Endodermal cell (in vitro differentiated cells): ENCODE measurements around the gene ZNF771. TPM values are rescaled to one million over a fixed set of nuclear protein-coding genes. Genes with fewer than 3 reads are reported as not detected.
A peak's percentile ranks its signal among the peaks of the same experiment; 100 is the strongest.

Experiments used
- DNase-seq: peaks from one replicate; pipeline ENCODE4 v3.0.0-alpha.2; 2017
- H3K27ac ChIP-seq: 2 replicates; pipeline ENCODE4 v1.5.1; 2013; ENCODE audit warnings: mild to moderate bottlenecking, low read depth, low read length, moderate library complexity
- H3K27me3 ChIP-seq: 2 replicates; pipeline ENCODE4 v1.6.1; 2013; ENCODE audit warnings: mild to moderate bottlenecking, low read length, moderate library complexity; ENCODE audit not compliant: insufficient read depth, control insufficient read depth, poor library complexity, severe bottlenecking
- H3K36me3 ChIP-seq: 2 replicates; pipeline ENCODE4 v1.7.0; 2013; ENCODE audit warnings: mild to moderate bottlenecking, low read length, moderate library complexity; ENCODE audit not compliant: control insufficient read depth, insufficient read depth
- H3K4me1 ChIP-seq: one replicate; pipeline ENCODE4 v1.7.0; 2013; ENCODE audit warnings: low read length; ENCODE audit not compliant: control insufficient read depth, insufficient read depth
- H3K4me3 ChIP-seq: 2 replicates; pipeline ENCODE4 v1.5.1; 2013; ENCODE audit warnings: mild to moderate bottlenecking, low read length, moderate library complexity
- H3K9ac ChIP-seq: 2 replicates; pipeline ENCODE4 v1.6.1; 2013; ENCODE audit warnings: mild to moderate bottlenecking, low read length, moderate library complexity; ENCODE audit not compliant: poor library complexity, severe bottlenecking; ENCODE audit errors: extremely low read depth
- H3K9me3 ChIP-seq: 2 replicates; pipeline ENCODE4 v1.6.1; 2013; ENCODE audit warnings: mild to moderate bottlenecking, low read length, moderate library complexity; ENCODE audit not compliant: control insufficient read depth
- H3K27ac Mint-ChIP-seq: 2 replicates; pipeline ENCODE4 v1.8.0; 2020; ENCODE audit warnings: mixed read lengths
- H3K27me3 Mint-ChIP-seq: 2 replicates; pipeline ENCODE4 v1.8.0; 2021; ENCODE audit warnings: mild to moderate bottlenecking, mixed read lengths; ENCODE audit not compliant: insufficient read depth
- H3K36me3 Mint-ChIP-seq: 2 replicates; pipeline ENCODE4 v1.8.0; 2020; ENCODE audit warnings: low read depth, mixed read lengths
- H3K4me1 Mint-ChIP-seq: 2 replicates; pipeline ENCODE4 v1.8.0; 2020; ENCODE audit warnings: mixed read lengths
- H3K4me3 Mint-ChIP-seq: 2 replicates; pipeline ENCODE4 v1.8.0; 2020; ENCODE audit warnings: mild to moderate bottlenecking, moderate library complexity, mixed read lengths
- H3K9me3 Mint-ChIP-seq: 2 replicates; pipeline ENCODE4 v1.8.0; 2020; ENCODE audit warnings: mild to moderate bottlenecking, mixed read lengths
- WGBS, 2 experiments: methylation state at CpG; one replicate each; pipeline versions ENCODE4 v1.1.5 to v1.1.7; 2013; ENCODE audit warnings: missing lambda C conversion rate in 2 of 2, mixed read lengths in 1 of 2; ENCODE audit not compliant: insufficient coverage in 1 of 2, insufficient read length in 1 of 2; 5-methylcytosine and 5-hydroxymethylcytosine counted together
- total RNA-seq, 2 donors: library from RNA; stranded (reverse); fragmentation: NEBNext Ultra II Directional in 1 of 2; extraction: Animal tissue kit (Norgen Biotek cat#: 25700) in 1 of 2; gene quantifications; 2 replicates in 1 of 2; 3 replicates in 1 of 2; pipeline ENCODE4 v1.2.1, GENCODE V29; 2021
- TF ChIP-seq, protein P1 (sequence below): fragments of 200-600 bp; sonication (generic); conservative IDR thresholded peaks from 2 replicates; pipeline ENCODE4 v1.5.0; 2021; ENCODE audit warnings: antibody characterized with exemption, mild to moderate bottlenecking

ZNF771 gene
- total RNA-seq, 2 donors from 2014 or later: 14.7 to 16.6 TPM

DNA sequence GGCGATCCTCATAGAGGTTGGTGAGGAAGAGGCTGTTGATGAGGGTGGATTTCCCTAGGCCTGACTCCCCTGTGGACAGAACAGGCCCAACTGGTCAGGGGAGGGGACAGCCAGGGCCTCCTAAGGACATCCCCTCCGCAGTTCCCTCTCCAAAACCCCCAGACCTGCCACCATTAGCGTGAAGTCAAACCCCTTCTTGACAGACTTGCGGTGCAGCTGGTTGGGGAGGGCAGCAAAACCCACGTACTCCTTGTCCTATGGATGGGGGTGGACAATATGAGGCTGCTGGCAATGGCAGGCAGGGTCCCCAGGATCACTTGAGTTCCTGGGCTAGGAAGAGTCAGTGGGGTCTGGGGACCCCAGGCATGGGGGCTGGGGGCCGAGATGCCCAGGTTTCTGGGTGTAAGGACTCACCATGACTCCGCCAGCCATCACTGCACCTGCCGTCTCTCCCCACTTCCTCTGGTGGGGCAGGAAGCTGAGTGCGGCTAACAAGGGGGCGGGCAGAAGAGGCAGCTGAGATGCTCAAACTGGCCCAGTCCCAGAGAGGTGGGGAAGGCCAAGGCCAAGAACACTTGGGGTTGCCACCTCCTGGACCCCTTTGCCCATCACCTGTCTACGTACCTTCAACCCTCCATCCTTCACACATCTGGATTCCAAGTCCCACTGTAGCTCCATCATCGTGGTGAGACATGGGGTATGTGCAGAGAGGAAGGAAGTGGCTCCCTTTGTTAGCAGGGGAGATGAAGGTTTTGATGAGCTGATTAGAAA is 25.1 kb upstream of the ZNF771 start, which contains the start of gene SEPTIN1:
TSS of gene SEPTIN1 (minus strand) at position 451 of the 771 bp plus-strand sequence. CDS start at position 432, 19 bp downstream.
- Mint-ChIP-seq H3K4me1 (peaks cover 2% of the 10 kb centered on the region), H3K9me3 (peaks cover 2% of the 10 kb centered on the region), H3K27ac (peak within 1 kb of the TSS; percentile 39), H3K4me3 (no peak within 1 kb of the TSS), H3K27me3 (peaks cover 4% of the 10 kb centered on the region), H3K36me3 (peaks cover 3% of the 10 kb centered on the region)
- Histone ChIP-seq H3K4me3 (no peak within 1 kb of the TSS), H3K36me3 (peaks cover 8% of the 10 kb centered on the region), H3K9me3 (no peaks in the 10 kb centered on the region), H3K27me3 (no peaks in the 10 kb centered on the region), H3K27ac (no peak within 1 kb of the TSS), H3K9ac (no peak within 1 kb of the TSS), H3K4me1 (peaks cover 3% of the 10 kb centered on the region)
- WGBS, 2 experiments: 85 to 87% methylated on average over 3 to 11 of the region's 12 CpGs
- no peak for DNase-seq
- TF ChIP-seq, protein P1, sequence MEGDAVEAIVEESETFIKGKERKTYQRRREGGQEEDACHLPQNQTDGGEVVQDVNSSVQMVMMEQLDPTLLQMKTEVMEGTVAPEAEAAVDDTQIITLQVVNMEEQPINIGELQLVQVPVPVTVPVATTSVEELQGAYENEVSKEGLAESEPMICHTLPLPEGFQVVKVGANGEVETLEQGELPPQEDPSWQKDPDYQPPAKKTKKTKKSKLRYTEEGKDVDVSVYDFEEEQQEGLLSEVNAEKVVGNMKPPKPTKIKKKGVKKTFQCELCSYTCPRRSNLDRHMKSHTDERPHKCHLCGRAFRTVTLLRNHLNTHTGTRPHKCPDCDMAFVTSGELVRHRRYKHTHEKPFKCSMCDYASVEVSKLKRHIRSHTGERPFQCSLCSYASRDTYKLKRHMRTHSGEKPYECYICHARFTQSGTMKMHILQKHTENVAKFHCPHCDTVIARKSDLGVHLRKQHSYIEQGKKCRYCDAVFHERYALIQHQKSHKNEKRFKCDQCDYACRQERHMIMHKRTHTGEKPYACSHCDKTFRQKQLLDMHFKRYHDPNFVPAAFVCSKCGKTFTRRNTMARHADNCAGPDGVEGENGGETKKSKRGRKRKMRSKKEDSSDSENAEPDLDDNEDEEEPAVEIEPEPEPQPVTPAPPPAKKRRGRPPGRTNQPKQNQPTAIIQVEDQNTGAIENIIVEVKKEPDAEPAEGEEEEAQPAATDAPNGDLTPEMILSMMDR: no peak

DNA sequence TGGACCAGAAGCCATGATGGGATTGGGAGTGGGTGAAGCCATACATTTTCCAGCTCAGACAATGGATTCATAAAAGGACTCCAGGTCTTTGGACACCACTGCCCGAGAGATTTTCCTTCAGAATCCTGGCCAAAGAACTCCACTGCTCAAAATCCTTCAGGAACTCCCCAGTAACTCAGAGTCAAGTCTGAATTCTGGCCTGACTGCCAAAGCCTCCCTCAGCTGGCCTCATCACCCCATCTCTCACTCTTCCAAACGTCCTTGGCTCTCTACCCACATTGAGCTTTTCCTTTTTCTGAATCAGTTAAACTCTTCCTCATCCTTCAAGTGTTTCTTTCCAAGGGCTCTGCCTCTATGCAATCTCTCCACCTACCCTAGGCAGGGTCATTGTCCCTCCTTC is 23.9 kb upstream of the ZNF771 start:
- Histone ChIP-seq H3K27me3 (no peaks in the 10 kb centered on the region), H3K9me3 (no peaks in the 10 kb centered on the region), H3K4me3 (no peak overlapping the region), H3K27ac (no peak overlapping the region), H3K9ac (no peak overlapping the region), H3K4me1 (no peaks in the 10 kb centered on the region), H3K36me3 (peaks cover 8% of the 10 kb centered on the region)
- 70 to 81% methylated on average over 2 of the region's 2 CpGs for WGBS, 2 experiments
- TF ChIP-seq, protein P1: no peak
- no peak overlapping the region for H3K4me3 Mint-ChIP-seq
- peaks cover 2% of the 10 kb centered on the region for H3K9me3 Mint-ChIP-seq
- no peak for DNase-seq
- H3K4me1 Mint-ChIP-seq: no peaks in the 10 kb centered on the region
- peaks cover 3% of the 10 kb centered on the region for H3K36me3 Mint-ChIP-seq
- H3K27ac Mint-ChIP-seq: no peak overlapping the region
- peaks cover 4% of the 10 kb centered on the region for H3K27me3 Mint-ChIP-seq

DNA sequence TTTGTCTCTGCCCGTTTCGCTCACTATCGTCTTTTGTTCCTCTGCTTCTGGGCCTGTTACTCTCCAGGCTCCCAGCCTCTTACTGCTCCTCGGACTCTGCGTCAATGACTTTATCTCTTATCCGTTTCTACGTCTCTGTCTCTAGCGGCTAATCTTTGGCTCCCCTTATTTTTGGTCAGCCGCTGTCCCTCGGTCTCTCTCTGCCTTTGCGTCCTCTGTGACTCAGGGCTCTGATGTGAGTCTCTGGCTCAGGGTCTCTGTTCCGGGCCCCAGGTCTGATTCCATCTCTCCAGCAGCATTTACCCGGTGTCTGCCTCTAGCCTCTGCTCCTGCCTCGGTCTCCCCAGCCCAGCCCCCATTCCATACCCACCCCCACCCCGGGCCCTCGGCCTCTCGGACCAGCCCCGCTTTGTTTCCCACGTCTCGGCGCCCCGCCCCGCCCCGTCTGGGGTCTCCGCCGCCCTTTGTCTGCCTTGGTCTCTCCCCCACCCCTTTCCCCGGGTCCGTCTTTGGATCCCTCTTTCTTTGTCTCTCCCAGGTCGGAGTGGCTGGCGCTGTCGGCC is 12.7 kb upstream of the ZNF771 start:
- Mint-ChIP-seq H3K27ac (peak overlapping the region; percentile 95), H3K27me3 (no peaks in the 10 kb centered on the region), H3K4me3 (peak overlapping the region; percentile 93), H3K4me1 (peaks cover 27% of the 10 kb centered on the region), H3K36me3 (peaks cover 16% of the 10 kb centered on the region), H3K9me3 (no peaks in the 10 kb centered on the region)
- no peaks in the 10 kb centered on the region for H3K27me3 ChIP-seq
- H3K9ac ChIP-seq: peak overlapping the region; percentile 97
- 2 to 4% methylated on average over 14 to 31 of the region's 31 CpGs for WGBS, 2 experiments
- H3K9me3 ChIP-seq: no peaks in the 10 kb centered on the region
- H3K27ac ChIP-seq: peak overlapping the region; percentile 100
- DNase-seq: no peak
- peaks cover 25% of the 10 kb centered on the region for H3K36me3 ChIP-seq
- peak overlapping the region; percentile 89 for H3K4me3 ChIP-seq
- no peaks in the 10 kb centered on the region for H3K4me1 ChIP-seq
- TF ChIP-seq, protein P1: no peak
